Hypothalamus (tissue), 51 donors: Measurements from ENCODE around the gene NEURL1B.

Experiments
- DNase-seq, 51 donors: peaks; one replicate each; lab custom pipeline; 2025; lab: John Stamatoyannopoulos, UW

The NEURL1B gene

GRCh38 chr5:172633403-172633970 is 7.6 kb upstream of the NEURL1B start:
- DNase-seq, result no peak

DNA sequence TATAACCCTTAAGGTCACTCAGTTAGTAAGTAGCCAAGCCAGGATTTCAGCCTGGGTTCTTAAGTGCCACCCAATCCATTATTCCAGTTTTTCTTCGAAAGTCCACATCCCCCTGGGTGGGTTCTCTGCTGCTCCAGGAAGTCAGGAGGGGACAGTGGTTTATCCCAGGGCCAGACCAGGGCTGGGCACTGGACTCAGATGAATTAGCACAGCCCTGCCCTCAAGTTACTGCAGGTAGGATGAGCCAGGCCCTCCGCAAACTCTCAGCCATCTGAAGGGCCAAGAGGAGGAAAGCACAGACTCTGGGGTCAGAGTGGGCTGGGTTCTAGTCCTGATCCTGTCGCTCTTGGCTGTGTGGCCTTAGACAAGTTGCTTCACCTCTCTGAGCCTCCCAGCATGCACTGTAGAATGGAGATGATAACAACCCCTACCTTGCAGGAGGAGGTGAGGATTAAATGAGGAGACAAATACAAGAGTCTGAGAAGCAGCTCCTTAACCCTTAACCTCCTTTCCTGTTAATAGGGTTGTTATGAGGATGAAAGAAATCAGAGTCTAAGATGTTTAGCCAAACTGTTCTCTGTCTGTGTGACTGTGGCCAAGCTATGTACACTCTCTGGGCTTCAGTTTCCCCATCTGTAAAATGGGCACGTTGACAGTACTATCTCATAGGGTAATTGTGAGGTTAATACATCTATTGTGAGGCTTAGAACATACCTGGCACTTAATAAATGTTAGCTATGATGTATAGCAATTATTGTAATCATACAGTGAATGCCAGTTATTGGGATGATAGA is 6.8 kb upstream of the NEURL1B start:
- DNase-seq, result no peak

DNA sequence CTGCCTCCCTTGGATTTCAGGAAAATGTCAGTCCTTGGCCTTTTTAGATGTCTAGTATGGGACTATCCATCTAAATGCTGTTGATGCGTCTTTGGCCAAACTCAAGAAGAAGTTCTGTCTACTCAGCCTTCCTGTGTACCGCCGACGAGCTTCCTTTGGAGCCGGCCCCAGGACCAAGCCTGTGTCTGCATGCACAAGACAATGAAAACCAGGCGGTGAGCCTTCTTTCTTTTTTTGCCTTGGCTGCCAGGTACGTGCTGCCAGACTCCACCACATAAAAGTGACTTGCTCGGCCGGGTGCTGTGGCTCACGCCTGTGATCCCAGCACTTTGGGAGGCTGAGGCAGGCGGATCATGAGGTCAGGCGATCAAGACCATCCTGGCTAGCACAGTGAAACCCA is 6.0 kb upstream of the NEURL1B start:
- DNase-seq, result no peak

DNA sequence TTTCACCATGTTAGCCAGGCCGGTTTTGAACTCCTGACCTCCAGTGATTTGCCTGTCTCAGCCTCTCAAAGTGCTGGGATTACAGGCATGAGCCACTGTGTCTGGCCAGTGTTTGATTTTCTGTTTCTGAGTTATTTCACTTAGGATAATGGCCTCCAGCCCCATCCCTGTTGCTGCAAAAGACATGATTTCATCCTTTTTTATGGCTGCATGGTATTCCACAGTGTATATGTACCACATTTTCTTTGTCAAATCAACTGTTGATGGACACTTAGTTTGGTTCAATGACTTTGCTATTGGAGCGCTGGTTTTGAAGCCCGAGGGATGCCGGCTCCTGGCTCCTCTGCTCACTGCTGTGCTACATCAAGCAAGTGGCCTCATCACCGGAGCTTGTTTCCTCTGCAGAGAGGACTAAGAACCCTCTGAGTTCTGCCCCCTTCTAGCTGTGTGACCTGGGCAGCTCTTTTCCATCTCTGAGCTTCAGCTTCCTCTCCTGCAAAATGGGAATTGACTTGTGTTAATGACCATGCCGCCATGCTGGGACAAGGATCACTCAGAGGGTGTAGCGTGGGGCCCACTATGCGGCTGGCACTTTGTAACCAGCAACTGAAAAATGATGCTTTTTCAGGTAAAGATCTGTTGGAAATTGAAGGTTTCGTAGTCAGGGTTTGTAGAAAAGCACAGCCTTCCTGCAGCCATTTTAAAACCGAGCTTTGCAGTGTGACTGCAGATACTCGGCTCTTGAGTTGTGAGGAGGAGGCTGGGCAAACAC is 4.6 kb upstream of the NEURL1B start:
- DNase-seq, result no peak

DNA sequence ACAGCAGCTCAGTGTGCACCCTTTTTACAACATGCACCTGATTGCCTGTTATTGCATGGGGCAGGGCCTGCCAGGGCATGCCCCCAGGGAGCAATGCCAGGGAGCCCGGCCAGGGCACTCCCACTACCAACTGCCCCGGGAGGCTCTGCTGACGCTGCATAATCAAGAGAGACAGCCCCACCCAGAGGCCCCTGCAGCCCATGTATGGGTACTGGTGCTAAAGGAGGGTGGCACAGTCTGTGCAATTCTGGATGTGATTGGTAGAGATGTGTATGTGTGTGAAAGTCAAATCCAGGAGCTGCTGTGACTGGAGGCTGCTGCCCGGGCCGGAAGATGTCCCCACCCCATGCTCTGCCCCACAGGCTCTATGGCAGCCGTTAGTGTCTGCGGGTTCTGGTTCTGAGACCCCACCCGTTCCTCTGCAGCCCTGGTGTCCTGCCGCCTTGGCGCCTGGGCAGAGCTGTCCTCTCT is 3.9 kb upstream of the NEURL1B start:
- no peak for DNase-seq

DNA sequence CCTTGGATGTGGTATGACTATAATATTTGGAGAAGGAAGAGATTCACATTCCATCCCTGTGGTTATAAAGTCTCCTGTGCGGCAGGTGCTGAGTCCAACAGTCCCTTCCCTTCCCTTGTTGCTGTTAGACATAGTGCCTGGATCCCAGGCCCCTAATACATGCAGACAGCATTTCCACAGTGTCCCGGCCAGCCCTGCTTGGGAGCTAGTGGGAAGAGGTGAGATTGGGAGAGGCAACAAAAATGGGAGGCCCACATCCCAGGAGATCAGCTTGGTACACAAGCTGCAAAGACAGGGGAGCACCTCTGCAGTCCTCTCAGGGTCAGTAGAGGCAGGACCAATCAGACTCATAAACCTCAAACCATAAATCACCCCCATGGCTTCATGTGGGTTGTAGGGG is 3.3 kb upstream of the NEURL1B start:
- DNase-seq, result no peak

- no peak for DNase-seq
Measured at GRCh38 chr5:172638209-172638768, 2.8 kb upstream of the NEURL1B start.

DNA sequence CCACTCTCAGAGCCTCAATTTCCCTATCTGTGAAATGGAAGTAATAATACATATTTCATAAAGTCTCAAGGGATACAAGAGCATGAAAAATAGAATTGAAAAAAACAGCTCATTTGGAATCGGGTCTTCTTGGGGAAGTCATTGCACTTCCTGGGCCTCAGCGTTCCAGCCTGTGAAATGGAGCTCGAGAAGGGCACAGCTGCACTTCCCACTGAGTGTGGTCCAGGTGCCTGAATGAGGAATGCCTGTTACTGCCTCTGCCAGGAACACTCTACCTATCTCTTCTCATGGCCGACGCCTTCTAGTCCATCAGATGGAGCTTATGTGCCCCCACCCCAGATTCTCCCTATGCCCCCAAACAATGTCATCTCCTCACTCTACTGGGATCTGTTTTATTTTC is 924 bp upstream of the NEURL1B start:
- DNase-seq, result no peak

DNA sequence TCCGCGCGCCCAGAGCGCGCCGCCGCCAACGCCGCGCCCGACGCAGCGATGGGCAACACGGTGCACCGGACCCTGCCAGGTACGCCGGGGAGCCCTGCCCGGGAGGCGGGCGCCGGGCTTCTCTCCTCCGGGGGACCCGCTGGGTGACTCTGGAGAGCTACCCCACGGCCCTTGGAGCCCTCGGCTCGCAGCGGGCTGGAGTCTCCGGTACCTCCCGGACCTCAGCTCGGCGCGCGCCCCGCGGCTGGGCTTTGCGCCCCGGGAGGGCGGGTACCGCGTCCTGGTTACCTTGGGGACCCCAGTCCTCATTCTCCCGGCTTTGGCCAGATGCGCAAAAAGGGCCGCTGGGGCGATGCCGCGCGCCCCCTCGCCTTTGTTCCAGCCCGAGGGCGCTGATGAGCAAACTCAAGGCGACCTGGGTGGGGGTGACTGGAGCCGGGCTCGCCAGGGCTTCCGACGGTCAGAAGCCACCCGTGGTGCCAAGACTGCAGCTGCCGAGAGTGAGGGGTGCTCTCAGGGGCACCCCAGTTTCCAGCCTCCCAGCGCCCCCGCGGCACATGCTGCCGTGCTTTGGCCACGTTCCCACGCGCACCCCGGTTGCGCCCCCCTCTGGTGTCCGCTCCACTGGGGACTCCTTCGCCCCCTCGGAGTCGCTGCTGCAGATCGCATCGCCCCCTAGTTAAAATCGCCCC is 442 bp downstream of the NEURL1B start:
- DNase-seq, result peak in 20 of 51 donors; percentile 11 to 74 (median 32)

DNA sequence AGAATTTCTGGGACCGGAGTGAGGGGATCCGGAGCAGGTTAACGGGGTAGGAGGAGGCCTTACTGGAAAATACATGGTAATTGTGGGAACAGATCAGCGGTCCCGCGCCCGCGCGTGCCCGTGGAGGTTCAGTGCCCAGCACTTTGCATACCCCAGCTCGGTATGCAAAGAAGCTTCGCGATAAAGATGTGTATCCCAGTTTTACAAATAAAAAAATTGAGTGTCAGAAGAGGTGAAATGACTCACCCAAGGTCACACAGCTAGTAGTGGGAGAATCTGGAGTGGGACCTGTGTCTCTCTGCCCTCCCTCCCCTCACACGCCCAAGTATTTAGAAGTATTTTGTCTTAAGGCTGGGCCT is 967 bp downstream of the NEURL1B start:
- no peak for DNase-seq

DNA sequence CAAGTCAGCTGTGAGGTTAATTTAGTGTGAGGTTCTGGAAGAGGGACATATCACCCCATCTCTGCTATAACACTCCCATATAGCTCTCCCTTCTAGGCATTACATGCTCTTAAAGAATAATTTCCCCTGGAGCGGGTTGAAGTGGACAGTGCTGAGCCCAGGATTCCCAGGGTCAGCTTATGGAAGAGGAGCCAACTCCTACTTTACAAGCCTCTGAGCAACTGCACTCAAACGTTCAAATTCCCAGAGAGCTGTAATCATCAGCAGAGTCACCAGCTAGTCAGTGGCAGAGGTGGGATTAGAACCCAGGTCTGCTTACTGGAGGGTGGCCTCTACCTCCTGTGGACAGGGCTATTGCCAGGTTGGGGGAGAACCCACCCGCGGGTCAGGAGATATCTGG is 1.4 kb downstream of the NEURL1B start:
- DNase-seq, result no peak

GRCh38 chr5:172642926-172643871 is 2.1 kb downstream of the NEURL1B start:
- peak in 2 of 51 donors; percentile 23 to 50 for DNase-seq

DNA sequence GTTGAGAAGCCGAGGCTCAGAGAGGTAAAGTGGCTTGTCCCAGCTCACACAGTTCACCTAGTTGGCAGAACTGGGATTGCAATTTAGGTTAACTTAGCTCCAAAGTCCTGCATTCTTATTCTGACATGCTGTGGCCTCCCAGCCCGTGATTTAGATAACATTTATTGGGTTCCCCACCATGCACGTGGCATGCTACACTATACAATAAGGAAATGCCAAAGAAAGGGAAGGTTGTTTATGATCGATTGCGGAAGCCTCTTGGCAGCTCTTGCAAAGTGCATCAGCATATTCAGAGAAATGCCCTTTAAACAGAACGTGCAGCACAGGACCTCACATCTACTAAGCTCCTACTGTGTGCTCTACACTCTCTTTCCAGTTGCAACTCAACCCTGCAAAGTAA is 3.2 kb downstream of the NEURL1B start:
- no peak for DNase-seq

DNA sequence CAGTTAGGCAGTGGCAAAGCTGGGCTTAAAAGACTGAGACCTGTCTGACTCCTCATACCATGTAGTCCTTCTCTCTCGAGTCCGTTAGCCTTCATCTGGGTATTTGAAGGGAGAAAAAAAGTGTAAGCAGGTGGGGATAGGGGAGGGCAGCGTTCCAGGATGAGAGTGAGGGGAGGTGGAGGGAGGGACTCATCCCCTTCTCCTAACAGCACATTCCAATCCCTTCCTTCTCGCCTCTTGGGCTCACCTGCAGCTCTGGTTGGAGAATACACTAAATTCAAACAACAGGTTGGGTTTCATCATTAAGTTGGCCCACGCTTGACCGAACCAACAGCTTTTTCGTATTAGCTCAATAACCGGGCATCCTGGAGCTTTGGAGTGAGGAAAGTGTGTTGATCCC is 3.6 kb downstream of the NEURL1B start:
- no peak for DNase-seq

DNA sequence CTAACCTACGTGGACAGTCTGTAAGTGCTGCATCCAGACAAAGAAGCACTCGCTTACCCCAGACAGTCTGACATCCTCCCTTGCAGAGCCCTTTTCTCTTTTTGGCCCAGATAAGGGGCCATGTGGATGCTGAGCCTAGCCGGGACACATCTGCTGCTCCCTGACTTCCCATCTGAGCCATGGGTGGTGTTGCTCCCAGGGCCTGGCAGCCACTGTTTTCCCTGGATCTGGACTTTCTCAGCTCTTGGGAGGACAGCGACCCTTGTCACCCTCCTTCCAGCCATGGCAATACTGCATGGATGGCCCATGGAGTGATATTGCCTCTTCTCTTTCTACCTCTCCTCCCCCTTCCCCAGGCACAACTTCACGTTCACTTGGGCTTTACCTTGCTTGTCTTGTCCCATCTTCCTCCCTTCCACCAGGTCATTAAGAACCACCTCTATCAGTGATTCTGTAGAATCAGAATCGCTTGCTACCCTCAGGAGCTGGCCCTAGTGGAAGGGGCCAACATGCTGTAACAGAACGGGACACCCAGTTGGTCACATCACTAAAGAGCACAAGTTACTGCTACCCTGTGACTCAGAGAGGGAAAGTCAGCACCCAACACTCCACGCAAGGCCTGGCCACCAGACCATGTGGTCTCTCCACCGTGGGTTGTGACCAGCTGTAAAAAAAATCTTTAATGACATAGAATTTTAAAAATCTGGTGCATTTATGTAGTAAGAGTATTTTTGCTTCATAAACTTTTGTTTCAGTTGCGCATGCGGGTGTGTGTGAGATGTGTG is 4.4 kb downstream of the NEURL1B start:
- DNase-seq, result no peak

GRCh38 chr5:172646716-172647285 is 5.7 kb downstream of the NEURL1B start:
- DNase-seq, result no peak

DNA sequence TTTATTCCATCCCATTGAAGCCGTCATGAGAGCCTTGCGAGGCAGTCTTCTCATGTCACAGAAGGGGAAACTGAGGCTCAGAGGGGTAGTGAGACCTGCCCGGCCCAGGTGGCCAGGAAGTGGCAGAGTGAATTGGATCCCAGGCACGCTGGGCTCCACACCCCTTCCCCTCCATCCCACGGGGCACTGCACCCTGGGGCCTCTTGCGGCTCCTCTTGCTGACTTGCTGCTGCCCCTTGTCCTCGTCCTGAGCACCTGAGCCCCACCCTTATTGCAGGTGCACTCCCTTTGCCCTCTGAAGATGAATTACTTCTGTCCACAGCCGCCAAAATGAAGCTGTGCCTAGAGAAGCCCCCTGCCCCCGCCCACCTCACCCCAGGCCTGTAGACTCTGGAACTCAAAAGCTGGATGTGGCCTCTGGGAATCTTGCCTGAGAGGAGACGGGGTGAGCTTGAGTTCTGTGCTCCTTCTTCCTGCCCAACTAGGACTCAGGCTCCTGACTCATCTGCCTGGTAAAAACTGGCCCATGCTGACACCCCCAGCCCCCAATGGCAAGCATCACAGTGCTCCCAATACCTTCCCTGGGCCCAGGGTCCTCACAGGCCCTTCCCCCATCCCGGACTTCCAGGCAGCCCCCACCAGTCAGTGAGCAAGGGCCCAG is 6.4 kb downstream of the NEURL1B start:
- DNase-seq, result no peak

- no peak for DNase-seq
Measured at GRCh38 chr5:172648013-172648381, 6.9 kb downstream of the NEURL1B start.
